Forelimb muscle (tissue), 1 donor: ENCODE data around the gene CAMK2D. TPM values are rescaled to one million over a fixed set of nuclear protein-coding genes. Genes with fewer than 3 reads are reported as not detected.

ENCODE experiments used
- DNase-seq: peaks from one replicate; pipeline ENCODE4 v3.0.0-alpha.2; 2013; ENCODE audit warnings: low read depth
- polyA plus RNA-seq: library from polyadenylated mRNA; unstranded; fragments of 120-200 nt; gene quantifications from one replicate; pipeline ENCODE4 v1.2.1, GENCODE V29; 2013; ENCODE audit not compliant: insufficient read length

CAMK2D gene
- polyA plus RNA-seq, 1 donor = 172 TPM

DNA sequence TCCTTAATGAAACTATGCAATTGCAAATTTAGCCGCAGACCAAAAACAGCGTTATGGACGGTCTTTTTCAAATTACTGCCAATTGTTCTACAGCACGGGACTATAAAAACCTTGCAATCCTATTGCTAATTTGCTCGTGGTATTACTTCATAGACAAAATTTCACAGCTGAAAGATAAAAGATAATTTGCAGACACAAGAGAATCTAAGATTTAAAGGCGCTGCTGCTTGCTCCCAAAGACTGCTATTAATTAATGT is 1.4 kb upstream of the CAMK2D start:
- no peak for DNase-seq

DNA sequence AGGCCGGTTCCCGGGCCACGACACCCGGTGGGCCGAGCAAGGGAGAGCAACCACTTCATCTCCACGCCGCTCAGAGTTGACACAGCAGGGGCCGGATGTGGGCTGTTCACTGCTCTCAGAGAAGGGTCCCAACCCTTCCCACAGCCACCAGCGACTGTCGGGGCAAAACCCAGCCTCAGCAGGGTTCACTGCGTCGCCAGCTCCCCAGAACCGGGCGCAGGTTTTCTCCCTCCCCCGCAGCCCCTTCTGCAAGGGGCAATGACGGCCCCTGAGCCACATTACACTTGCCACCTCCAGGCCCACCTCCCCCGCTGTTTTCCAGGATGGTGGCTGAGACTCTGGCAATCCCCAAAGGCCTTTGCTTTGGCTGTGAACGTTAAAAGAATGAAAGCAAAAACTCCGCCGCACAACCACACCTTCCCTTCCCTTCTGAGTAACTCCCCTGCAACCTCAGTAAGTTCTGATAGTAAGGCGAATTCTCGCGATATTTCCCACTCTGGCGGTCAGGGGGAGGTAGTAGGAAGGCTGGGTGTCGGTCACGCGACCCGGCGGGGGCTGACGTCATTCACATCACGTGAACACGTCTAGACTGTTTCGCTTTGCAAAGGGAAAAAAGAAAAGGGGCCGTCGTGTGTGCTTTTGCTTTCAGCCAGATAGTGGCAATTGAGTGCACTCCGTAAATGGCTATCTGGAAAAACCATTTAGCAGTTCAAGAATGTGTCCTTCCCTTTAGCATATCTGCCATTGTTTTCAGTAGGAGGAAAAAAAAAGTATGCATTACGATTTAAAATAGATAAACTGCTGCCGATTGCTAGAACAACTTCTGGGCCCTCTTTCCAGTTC is 869 bp upstream of the CAMK2D start:
- DNase-seq = peak; percentile 100

GRCh38 chr4:113760795-113761619 is 531 bp downstream of the CAMK2D start:
- no peak for DNase-seq

DNA sequence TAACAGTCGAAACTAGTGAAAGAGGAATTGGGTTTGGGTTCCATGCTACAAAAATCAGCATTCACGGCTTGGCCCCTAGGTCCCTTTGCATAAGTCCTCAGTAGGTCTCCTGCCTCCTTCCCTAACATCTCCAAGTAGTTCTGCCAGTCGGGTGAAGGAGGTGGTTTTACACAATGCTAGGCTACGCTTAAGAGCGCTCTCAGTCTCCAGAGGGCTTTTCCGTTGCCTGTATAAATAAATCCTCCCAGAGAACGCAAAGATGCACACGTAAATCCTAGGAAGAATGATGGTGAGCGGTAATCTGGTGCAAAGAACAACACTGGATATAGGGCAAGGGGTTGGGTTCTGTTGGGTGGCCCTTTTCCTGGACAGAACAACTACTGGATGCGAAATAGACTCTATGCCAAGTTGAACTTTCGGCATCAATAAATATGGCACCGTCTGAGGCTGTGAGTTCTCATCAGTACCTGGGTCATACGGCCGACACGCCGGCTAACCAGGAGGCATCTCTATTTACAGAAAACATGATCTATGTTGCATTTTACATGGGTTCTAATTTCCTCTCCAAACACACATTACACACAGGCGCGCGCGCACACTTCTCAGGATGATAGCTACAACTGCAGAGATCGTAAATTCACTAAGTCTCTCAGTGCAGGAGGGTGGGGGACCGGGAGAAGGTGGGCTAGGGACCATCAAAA is 1.3 kb downstream of the CAMK2D start:
- no peak for DNase-seq

DNA sequence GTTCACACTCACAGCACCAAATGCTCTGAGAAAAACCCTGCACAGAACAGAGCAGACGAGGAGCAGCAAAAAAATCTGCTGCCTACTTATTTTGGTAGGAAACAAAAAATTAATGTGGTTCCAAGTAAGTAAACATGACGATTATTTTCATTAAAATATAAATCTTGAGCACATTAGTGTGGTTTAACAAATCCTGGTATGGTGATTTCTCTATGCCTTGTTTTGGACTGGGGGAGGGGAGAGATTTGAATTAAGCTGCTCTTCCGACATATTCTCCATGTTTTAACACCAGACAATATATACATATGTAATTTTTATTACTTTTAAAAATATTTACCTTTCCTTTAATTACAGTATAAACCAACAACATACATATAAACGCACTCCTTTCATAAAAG is 1.8 kb downstream of the CAMK2D start:
- DNase-seq = no peak

DNA sequence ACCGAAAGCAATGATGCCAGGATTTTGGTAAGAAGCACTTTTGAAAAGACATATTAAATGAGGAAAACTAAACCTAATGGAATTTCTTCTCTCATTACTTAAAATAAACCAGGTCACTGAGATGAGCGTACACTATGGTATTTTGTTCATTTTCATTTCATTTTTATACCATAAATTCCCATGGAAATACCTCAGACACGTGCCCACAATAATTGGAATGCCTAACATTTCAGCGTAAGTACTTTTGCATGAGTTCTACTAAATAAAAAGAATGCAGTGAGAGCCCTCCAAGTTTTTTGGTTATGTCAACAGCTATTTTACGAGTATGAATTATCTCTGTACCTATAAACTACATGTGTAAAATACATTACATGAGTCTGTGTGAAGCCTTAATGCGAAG is 3.2 kb downstream of the CAMK2D start:
- no peak for DNase-seq

- no peak for DNase-seq
Measured at GRCh38 chr4:113757486-113757885, 4.1 kb downstream of the CAMK2D start.

GRCh38 chr4:113756005-113756410 is 5.5 kb downstream of the CAMK2D start:
- no peak for DNase-seq

GRCh38 chr4:113750734-113751133 is 10.8 kb downstream of the CAMK2D start:
- no peak for DNase-seq

- no peak for DNase-seq
Measured at GRCh38 chr4:113750296-113750695, 11.2 kb downstream of the CAMK2D start.

DNA sequence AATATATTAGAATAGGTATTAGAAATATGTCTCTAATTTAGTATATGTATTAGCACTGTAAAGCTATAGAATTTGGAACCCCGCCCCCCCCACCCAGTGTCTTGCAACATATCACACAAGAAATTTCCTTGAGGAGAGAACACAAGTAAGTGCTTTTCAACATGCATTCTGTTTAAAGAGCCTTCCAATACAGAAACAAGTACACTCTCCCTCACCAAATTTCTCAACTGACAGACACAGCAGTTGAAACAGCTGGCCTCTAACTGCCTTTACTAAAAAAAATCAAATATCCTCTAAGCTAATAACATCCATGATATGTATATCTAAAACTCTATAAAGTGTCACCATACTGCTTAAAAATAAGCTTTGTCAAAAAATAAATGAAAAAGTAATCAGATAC is 12.4 kb downstream of the CAMK2D start:
- no peak for DNase-seq

DNA sequence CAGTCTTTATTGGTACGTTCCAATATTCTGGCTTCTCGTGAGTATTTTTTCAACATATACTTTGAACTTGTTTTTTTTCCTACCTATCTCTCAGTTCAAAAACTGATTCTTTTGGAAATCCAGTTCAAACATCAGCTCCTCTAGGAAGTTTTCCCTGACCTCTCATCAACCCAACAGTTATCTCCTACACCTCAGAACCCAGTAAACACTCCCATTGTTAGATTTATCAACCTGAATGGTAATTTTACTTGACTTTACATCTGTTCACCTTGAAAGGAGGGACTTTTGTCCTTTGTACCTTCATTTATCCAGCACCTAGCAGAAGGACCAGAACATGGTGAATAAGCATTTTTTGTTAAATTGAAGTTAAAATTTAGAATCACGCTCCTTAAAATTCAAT is 13.6 kb downstream of the CAMK2D start:
- DNase-seq = no peak

DNA sequence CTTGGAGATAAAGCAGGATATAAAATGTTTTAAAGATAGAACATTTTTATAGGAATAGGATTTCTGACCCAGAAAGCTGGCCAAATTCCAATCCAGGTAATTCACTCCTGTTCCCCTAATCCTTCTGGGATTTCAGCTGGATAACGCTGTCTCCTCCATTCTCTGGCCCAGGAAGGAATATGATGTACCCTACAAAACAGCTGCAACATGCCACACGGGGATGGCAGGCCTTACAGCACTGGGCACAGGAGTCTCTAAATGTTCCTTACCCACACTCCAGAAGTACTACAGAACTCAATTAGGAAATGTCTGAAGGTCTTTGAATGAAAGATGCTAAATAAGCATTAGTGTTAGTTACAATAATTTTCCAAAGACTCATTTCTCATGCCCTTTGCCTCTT is 15.8 kb downstream of the CAMK2D start:
- no peak for DNase-seq

DNA sequence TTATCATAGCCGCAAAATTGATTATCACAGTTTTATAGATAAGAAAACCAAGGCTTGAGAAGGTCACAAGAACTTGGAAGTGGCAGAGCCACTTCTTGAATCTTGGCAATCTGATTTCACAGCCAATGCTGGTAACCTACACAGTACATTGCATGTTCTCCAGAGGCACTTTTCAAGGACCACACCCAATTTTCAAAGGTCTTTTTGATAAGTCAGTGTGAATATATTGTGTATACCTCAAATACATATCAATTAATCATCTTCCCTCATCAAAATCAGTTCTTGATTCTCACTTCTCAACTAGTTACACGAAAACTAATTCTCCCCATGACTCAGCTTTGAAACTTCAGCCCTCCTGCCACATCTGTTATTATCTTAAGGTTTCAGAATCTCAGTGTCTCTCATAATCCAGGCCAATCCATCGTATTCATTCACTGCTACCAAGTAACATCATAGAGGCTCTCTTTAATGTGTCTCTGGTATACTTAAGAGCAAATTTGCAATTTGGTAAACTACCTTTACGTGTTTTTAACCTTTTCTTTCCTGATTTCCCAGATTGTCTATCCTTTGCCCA is 16.8 kb downstream of the CAMK2D start:
- no peak for DNase-seq

DNA sequence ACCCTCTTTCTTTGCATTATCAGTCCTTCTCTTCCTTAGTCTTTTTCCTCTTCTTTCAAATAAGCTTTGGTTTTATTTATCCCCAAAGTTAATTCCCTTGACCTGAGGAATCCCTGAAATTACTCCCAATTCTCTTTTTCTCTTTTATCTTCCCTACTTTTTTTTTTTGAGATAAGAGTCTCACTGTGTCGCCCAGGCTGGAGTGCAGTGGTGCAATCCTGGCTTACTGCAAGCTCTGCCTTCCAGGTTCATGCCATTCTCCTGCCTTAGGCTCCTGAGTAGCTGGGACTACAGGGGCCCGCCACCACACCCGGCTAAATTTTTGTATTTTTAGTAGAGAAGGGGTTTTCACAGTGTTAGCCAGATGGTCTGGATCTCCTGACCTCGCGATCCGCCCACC is 17.8 kb downstream of the CAMK2D start:
- no peak for DNase-seq

DNA sequence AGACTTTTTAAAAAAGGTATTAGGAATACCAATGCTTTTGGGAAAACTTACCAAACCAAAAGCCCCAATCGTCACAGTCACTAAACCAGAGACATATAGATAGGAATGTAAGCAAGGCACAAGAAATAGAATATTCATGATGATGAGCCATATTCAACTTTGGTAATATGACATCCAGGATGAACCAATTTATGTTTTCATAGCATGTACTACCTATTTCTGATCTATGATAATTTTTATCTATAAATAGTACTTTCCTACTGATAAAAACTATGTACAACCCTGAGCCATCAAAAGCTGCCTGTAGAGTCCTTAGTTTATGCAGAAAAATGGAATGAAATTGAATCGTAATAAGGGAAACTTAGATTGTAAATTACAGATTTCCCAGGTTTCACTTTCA is 18.9 kb downstream of the CAMK2D start:
- DNase-seq = no peak

DNA sequence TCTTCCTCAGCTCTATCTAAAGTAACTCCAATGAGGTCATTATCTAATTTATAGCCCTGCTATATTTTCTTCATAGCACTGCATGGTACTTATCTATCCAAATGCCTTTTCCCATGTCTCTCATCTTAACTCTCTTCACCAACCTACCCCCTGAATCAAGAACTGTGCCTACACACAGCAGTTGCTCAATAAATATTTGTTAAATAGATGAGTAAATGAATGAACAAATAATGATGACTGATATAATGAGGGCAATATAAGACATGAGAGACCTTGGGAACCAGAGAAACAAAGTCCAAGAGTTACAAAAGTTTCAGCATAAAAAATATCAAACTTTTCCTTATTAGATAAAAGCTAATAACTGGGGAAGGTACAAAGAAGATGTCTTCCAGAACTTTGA is 19.6 kb downstream of the CAMK2D start:
- DNase-seq = no peak

GRCh38 chr4:113740857-113741379 is 20.6 kb downstream of the CAMK2D start:
- no peak for DNase-seq

DNA sequence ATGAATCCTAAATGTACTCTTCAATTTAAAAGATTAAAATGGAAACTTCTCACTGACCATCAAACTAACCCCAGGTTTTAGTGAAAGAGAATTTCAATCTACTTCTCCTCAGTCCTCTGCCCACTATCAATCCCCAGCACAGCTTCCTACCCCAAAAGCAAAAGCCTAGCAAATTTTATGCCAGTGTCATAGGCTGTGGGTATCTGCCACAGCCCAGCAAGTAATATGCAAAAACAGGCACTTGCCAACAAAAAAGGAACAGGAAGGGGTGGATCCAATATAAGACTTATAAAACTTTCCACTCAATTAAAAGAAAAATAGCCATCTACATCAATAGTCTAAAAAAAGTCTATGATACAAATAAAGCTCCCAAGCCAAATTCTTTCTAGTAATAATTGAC is 22.3 kb downstream of the CAMK2D start:
- no peak for DNase-seq

- no peak for DNase-seq
Measured at GRCh38 chr4:113738251-113738650, 23.3 kb downstream of the CAMK2D start.

DNA sequence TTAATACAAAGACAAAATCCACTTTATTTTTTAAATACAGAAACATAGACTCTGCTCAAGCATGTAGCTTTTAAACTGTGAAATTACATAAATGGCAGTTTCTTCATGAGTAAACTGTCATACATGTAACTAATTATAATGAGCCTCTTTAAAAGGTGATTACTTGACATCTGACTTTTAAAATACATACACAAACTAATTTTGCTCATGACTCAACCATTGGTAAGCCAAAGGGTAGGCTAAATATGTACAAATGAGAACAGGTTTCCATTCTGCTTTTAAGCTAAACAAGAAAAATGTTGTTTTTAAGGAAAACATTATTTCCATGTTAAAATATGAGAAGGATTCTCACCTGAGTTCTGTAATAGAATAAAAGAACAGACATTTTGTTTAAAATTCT is 27.9 kb downstream of the CAMK2D start:
- DNase-seq = no peak

DNA sequence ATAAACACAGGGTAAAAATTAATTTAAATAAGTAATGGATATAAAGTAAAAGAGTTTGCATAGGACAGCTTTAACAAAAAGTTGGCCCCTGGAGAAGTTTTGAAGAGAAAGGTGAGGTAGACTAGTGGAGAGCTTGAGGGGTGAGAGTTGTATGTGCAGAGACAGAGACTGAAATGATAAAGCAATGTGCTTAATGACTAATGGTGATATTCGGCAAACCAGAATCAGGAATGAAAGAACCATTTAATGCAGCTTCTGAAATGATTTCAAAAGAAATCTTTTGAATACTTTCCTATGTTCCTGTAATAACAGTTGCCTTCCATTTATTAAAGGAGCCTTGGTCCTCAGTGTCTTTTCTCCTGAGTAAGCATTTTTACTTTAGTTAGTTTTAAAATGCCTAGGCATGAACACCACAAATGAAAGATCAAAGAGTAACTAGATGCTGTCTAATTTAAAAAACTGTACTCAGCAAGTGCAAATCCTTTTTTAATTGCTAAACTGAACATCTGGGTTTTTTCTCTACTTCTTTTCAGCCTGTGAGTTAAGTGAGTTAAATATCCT is 28.5 kb downstream of the CAMK2D start:
- no peak for DNase-seq
